GM21619 (cell line): ENCODE results near the gene ANKRD34A.

Source experiments
- ATAC-seq: cut with Tn5 transposase; IDR thresholded peaks from one replicate; pipeline ENCODE4 v1.9.1; 2021; ENCODE audit not compliant: unreplicated experiment

Gene ANKRD34A

DNA sequence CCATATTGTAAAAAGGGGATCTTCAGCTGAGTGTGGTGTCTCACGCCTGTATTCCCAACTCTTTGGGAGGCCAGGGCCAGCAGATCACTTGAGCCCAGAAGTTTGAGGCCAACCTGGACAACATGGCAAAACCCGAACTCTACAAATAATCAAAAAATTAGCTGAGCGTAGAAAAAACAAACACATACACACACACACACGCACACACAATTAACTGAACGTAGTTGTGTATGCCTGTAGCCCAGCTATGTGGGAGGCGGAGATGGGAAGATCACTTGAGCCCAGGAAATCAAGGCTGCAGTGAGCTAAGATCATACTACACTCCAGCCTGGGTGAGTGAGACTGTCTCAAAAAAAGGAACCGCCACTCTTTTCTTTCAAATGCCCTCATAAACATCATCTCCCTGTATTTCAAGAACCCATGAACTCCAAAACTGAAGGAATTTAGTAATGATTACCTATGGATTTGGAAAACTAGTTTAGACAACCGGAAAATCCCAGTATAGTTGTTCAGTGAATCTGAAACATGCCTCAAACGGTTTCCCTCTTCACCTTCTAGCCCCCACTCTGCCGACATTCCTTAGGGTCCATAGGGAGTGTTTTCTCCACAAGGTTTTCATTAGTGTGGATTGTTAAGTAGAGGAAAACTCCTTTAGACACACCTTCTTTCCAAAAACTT, 27.5 kb upstream of the ANKRD34A start:
- ATAC-seq: no peak

DNA sequence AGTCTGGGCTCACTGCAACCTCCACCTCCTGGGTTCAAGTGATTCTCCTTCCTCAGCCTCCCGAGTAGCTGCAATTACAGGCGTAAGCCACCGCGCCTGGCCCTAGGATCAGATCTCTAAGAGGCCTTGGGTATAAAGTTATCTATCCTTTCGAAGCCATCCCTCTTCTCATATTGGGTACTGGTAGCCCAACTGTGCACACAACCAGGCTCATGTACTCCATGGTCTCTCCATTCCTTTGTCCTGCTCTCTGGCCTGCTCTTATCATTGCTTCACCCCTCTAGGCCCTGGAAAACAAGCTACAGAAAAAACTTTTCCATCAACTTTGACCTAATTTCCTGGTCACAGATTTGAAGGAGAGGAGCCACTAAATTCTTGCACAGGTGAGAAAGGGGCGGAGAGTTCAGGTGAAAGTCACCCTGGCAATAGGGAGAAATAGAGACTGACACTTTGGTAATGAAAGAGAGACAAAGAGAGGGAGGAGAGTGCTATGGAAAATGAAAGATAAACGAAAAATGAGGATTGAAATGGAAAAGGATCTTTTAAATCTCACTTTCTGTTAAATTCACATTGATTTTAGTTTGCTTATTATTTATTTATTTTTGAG, 26.0 kb upstream of the ANKRD34A start:
- ATAC-seq: no peak

- ATAC-seq: no peak
Measured at GRCh38 chr1:145988773-145989172, 24.4 kb upstream of the ANKRD34A start.

DNA sequence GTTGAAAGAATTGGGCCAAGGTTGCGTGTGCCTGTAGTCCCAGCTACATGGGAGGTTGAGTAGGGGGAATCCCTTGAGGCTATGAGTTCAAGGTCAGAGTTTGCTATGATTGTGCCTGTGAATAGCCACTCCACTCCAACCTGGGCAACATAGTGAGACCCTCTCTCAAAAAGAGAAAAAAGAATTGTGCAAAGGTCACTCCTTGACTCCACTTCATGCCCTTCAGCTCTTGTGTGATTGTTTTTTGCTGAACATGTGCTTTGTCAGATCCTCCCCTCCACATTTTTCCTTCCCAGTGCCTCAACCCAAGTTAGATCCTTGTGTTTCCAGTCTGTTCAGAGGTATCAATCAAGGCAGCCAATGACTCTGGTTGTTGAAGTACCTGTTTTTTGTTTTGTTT, 23.6 kb upstream of the ANKRD34A start:
- no peak for ATAC-seq

DNA sequence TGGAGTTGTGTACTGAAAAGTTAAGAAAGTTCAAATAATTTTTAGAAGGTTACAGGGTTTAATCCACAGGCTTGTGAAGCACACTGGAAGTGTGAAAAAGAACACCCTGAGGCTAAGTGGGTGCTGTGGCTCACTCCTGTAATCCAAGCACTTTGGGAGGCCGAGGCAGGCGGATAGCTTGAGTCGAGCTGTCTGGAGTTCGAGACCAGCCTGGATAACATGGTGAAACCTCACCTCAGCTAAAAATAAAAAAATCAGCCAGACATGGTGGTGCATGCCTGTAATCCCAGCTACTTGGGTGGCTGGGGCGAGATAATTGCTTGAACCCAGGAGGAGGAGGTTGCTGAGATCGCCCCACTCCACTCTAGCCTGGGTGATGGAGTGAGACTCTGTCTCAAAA, 22.2 kb upstream of the ANKRD34A start:
- no peak for ATAC-seq

DNA sequence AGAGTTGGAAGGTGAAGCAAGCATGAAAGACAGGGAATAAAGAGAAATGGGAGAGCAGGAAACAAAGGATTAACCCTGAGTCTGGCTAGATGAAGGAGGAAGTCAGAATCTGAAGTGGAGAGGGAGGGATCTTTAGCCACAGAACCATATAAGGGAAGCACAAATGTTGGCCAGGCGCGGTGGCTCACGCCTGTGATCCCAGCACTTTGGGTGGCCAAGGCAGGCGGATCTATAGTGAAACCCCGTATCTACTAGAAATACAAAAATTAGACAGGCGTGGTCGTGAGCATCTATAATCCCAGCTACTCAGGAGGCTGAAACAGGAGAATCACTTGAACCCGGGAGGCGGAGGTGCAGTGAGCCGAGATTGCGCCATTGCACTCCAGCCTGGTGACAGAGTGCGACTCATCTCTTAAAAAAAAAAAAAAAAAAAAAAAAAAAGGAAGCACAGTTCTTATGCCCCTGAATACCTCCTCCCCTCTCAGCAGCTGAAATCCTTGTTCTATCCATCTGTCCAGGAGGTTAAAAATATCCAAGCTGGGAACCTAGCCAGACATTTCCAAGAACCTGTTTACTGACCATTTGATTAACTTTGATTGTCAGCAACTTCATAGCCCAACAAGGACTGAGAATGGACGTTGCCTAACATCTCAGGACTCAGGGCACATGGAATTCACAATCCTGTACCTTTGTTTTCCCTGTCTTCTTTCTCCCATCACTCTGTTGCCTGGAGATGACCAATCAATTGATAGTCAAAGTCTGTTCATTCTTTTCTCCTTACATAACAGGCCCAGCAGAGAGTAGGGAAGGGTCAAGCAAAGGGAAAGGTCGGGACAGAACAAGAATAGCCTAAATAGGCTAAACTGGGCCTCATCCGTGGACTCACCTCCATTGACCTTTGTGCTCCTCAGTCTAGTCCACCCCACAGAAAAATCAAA, 21.4 kb upstream of the ANKRD34A start:
- no peak for ATAC-seq

- no peak for ATAC-seq
Measured at GRCh38 chr1:145985129-145985501, 20.7 kb upstream of the ANKRD34A start.

GRCh38 chr1:145983960-145984830, 19.8 kb upstream of the ANKRD34A start:
- no peak for ATAC-seq

DNA sequence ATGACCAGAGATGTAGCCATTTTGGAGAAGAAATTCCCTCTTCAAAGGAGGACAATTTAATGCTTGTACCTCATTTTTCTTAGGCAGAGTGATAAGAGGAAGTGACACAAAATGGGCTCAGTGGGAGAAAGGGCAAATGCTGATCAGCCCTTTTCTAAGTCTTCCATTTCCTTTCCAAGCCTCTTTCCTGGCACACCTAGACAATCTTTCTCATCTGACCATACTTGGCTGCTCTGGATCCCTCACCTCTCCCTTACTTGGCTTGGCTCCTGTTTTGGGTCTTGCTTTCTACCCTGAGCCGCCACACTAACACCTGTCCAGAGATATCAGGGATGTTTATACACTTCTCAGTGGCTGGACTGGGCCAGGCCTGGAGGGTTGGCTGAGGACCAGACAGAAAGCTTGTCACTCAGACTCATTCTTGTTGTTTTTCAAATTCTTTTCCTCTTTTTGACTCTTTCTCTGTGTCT, 18.9 kb upstream of the ANKRD34A start:
- ATAC-seq: no peak

- ATAC-seq: no peak
Measured at GRCh38 chr1:145982010-145982723, 17.8 kb upstream of the ANKRD34A start.

DNA sequence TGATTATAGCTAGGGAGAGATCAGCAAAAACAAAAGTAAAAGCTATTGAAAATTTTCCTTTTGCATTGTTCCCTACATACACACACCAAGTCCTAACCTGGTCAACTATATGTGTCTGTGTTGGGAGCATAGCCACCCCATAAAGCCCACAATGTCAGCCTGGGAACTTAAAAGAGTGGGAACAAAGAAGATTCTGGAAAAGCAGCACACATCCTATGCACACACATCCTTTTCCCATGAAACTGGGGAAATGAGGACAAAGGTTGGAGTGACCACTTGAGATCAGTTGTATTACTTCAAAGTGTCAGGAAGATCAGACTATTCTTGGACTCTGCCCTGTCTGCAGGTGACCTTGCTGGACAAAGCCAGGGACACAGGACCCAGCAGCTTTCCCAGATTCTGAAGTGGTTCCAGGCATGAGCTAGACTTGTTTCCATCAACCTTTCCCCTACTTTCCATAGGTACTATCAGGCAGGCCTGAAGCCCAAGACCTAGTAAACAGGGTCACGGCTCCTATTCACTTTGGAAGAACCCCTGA, 16.2 kb upstream of the ANKRD34A start:
- no peak for ATAC-seq

- ATAC-seq: peak; percentile 17
Measured at GRCh38 chr1:145979746-145980456, 15.5 kb upstream of the ANKRD34A start.

DNA sequence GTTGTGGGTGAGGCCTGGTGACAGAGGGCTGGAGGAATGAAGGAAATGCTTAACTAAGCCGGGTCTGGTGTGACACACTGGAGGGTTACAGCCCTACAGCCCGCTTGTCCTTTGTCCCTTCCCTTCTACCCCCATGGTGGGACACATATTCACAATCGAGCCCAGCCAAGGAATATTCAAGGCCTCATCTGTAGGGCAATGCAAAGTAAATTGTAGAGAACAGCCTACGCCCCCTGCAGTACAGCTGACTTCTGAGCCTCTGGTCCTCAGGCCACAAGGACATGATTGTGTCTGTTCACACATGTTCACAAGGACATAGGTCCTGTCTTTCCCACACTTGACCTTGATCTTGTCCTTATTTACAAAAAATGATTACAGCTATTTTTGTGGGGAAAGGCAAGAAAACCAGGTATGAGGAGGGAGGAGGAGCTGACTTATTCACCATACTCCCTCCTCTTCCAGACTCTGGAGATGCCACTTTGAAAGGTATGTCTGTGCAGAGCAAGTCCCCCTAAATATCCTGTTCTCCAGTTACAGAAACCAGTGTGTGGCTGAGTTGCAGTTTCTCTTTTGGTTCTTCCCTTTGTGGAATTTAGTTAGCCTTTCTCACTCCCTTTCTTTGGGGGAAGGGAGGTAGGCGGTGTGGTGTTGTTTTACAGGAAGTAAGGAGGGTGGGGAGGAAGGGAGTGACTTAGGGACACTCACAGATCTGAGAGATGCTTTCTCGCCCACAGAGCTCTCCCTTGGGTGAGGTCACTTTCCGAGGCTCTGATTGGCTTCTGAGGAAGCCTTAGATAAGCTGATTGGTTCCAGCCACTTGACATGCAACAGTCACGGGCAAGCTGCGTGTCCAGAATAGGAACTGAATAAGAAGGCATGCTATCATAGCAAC, 14.7 kb upstream of the ANKRD34A start:
- peak; percentile 93 for ATAC-seq

DNA sequence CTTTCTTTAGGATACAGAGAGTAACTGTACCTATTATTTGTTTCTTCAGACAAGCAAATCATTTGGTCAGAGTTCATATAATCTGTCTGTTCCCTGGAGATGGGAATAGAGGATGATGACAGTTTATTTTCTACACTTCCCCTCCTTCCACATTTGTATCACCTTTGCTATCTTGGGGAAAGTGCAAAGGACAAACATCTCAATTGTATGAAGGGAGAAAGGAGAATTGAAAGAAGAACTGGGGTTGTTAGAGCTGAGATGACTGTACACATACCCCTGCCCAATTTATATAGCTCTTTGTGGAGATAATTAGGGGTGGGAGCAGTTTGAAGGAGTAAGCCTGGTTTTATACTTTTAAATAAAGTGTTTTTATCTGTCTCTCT, 14.1 kb upstream of the ANKRD34A start:
- no peak for ATAC-seq

- ATAC-seq: no peak
Measured at GRCh38 chr1:145977486-145978470, 13.4 kb upstream of the ANKRD34A start.

- no peak for ATAC-seq
Measured at GRCh38 chr1:145977016-145977415, 12.6 kb upstream of the ANKRD34A start.

- ATAC-seq: no peak
Measured at GRCh38 chr1:145975216-145975615, 10.8 kb upstream of the ANKRD34A start.
